GM23248 (cell line): ENCODE data around the gene PTPRN2.

ENCODE experiments used
- EZH2 ChIP-seq: fragments of 200-600 bp; sonication (generic); IDR thresholded peaks from 2 replicates; pipeline ENCODE4 v1.6.1; 2018; ENCODE audit warnings: antibody characterized with exemption, mild to moderate bottlenecking; ENCODE audit not compliant: insufficient read depth, poor library complexity, severe bottlenecking
- EZH2phosphoT487 ChIP-seq: fragments of 200-600 bp; sonication (generic); IDR thresholded peaks from 2 replicates; pipeline ENCODE4 v1.6.1; 2018; ENCODE audit warnings: antibody characterized with exemption, moderate library complexity, mild to moderate bottlenecking, low read depth; ENCODE audit not compliant: insufficient read depth

DNA sequence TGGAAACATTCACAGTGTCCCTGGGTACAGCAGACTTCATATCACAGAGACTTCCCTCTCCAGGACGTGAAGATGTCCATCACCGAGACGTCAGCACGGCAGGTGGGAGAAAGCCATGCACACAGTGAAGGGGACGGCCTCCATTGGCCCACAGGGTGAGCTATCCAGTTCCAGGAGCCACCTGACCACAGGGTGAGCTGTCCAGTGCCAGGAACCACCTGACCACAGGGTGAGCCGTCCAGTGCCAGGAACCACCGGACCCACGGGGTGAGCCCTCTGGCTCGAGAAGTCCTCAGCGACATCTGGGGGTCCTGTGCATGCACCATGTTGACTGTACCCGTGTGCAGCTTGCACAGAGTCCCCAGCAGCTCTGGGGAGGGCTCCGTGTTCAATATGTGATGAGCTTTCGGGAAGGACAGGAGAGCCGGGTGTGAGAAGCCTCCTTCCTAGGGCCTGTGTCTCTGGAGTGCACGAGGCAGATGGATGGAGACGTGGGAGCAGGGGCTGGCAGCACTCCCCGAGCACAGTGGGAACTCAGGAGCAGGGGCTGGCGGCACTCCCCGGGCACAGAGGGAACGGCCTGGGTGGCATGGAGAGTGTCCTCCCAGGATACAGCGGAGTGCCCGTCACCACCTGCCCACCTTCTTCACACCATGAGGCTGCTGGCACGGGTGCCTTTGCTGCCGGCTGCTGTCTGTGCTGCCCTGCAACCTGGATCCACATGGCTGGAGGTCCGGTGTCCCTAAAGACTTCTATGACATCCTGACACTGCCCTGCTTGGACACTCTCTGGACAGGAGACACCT lies 634.6 kb downstream of the PTPRN2 start:
- no peak for TF ChIP-seq EZH2phosphoT487
- no peak for TF ChIP-seq EZH2
